HEK293 (cell line): ENCODE data around the gene AMZ2.
"Not testable (repeated sequence)": the region's sequence is repeated elsewhere in the genome, so short reads cannot be mapped to it uniquely, and the experiment has no call there.

Source experiments
- HOXA7 ChIP-seq: sonication (generic); formaldehyde crosslinking; IDR thresholded peaks from 2 replicates; pipeline ENCODE4 v1.8.1; 2022; ENCODE audit warnings: missing genetic modification reagents, borderline replicate concordance
- SP2 ChIP-seq: fragments of 450-650 bp; formaldehyde crosslinking; IDR thresholded peaks from 2 replicates; pipeline ENCODE4 v1.5.1; 2016; ENCODE audit warnings: missing biosample characterization, missing genetic modification characterization
- YY2 ChIP-seq: fragments of 450-650 bp; formaldehyde crosslinking; IDR thresholded peaks from 2 replicates; pipeline ENCODE4 v1.5.1; 2016; ENCODE audit warnings: missing biosample characterization, missing genetic modification characterization
- ZBTB21 ChIP-seq: fragments of 450-650 bp; formaldehyde crosslinking; IDR thresholded peaks from 2 replicates; pipeline ENCODE4 v1.5.1; 2017; ENCODE audit warnings: missing biosample characterization, missing genetic modification characterization
- ZFP3 ChIP-seq: fragments of 450-650 bp; formaldehyde crosslinking; IDR thresholded peaks from 2 replicates; pipeline ENCODE4 v1.5.1; 2016; ENCODE audit warnings: low read depth, missing biosample characterization, missing genetic modification characterization
- ZFP37 ChIP-seq: fragments of 450-650 bp; formaldehyde crosslinking; IDR thresholded peaks from 2 replicates; pipeline ENCODE4 v1.5.1; 2016; ENCODE audit warnings: missing biosample characterization, missing genetic modification characterization
- ZNF174 ChIP-seq: fragments of 450-650 bp; formaldehyde crosslinking; IDR thresholded peaks from 2 replicates; pipeline ENCODE4 v1.5.0; 2017; ENCODE audit warnings: missing biosample characterization, mild to moderate bottlenecking, missing genetic modification characterization
- ZNF292 ChIP-seq: fragments of 450-650 bp; formaldehyde crosslinking; IDR thresholded peaks from 2 replicates; pipeline ENCODE4 v1.5.1; 2016; ENCODE audit warnings: low read depth, missing biosample characterization, missing genetic modification characterization, borderline replicate concordance
- ZNF747 ChIP-seq: fragments of 450-650 bp; formaldehyde crosslinking; IDR thresholded peaks from 2 replicates; pipeline ENCODE4 v1.5.1; 2016; ENCODE audit warnings: missing biosample characterization, missing genetic modification characterization
- TF ChIP-seq, protein P1 (sequence below): fragments of 450-650 bp; formaldehyde crosslinking; IDR thresholded peaks from 2 replicates; pipeline ENCODE4 v1.5.1; 2016; ENCODE audit warnings: missing biosample characterization, missing genetic modification characterization

GRCh38 chr17:68281965-68282364 lies 34.1 kb downstream of the AMZ2 start:
- not testable (repeated sequence) for TF ChIP-seq ZFP3 (tag by site-specific recombination); ZFP37 (tag by site-specific recombination); ZBTB21 (tag by site-specific recombination); ZNF747 (tag by site-specific recombination); YY2 (tag by site-specific recombination); HOXA7 (CRISPR knock-in tag); ZNF292 (tag by site-specific recombination); SP2 (tag by site-specific recombination); ZNF174 (tag by site-specific recombination)
- TF ChIP-seq, protein P1, sequence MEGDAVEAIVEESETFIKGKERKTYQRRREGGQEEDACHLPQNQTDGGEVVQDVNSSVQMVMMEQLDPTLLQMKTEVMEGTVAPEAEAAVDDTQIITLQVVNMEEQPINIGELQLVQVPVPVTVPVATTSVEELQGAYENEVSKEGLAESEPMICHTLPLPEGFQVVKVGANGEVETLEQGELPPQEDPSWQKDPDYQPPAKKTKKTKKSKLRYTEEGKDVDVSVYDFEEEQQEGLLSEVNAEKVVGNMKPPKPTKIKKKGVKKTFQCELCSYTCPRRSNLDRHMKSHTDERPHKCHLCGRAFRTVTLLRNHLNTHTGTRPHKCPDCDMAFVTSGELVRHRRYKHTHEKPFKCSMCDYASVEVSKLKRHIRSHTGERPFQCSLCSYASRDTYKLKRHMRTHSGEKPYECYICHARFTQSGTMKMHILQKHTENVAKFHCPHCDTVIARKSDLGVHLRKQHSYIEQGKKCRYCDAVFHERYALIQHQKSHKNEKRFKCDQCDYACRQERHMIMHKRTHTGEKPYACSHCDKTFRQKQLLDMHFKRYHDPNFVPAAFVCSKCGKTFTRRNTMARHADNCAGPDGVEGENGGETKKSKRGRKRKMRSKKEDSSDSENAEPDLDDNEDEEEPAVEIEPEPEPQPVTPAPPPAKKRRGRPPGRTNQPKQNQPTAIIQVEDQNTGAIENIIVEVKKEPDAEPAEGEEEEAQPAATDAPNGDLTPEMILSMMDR (tag by site-specific recombination), result not testable (repeated sequence)
